Kidney (tissue), 14 donors: Measurements from ENCODE around the gene VWF. TPM values are rescaled to one million over a fixed set of nuclear protein-coding genes. Genes with fewer than 3 reads are reported as not detected.

Experiments
- DNase-seq, 5 donors: peaks; one replicate each; pipeline ENCODE4 v3.0.0-alpha.2; 2013 to 2020
- FAIRE-seq: peaks from 2 replicates; lab custom pipeline; 2012; peaks lifted over from hg19 to GRCh38; lab: Jason Lieb, UNC
- H3K27ac ChIP-seq, 2 donors: one replicate each; pipeline ENCODE4 v1.7.0; 2013; ENCODE audit warnings: low read depth in 2 of 2, low read length in 2 of 2, inconsistent platforms in 1 of 2
- H3K27me3 ChIP-seq: one replicate; pipeline ENCODE4 v1.7.1; 2013; ENCODE audit warnings: low read length, inconsistent platforms; ENCODE audit not compliant: control insufficient read depth, insufficient read depth
- H3K36me3 ChIP-seq, 3 donors: one replicate each; pipeline versions ENCODE4 v1.7.0 to v1.7.1; 2013; ENCODE audit warnings: low read length in 3 of 3, control low read depth in 1 of 3, inconsistent platforms in 1 of 3; ENCODE audit not compliant: insufficient read depth in 3 of 3, control insufficient read depth in 2 of 3
- H3K4me1 ChIP-seq, 3 donors: one replicate each; pipeline versions ENCODE4 v1.7.0 to v1.7.1; 2013; ENCODE audit warnings: low read length in 3 of 3, inconsistent platforms in 1 of 3, low read depth in 1 of 3; ENCODE audit not compliant: control insufficient read depth in 2 of 3, insufficient read depth in 2 of 3
- H3K4me3 ChIP-seq, 3 donors: one replicate each; pipeline versions ENCODE4 v1.7.0 to v1.8.1; 2013; ENCODE audit warnings: low read length in 3 of 3, control low read depth in 1 of 3, inconsistent platforms in 1 of 3
- H3K9ac ChIP-seq, 3 donors: one replicate each; pipeline versions ENCODE4 v1.7.0 to v1.7.1; 2013; ENCODE audit warnings: low read length in 3 of 3, control low read depth in 1 of 3, inconsistent platforms in 1 of 3
- H3K9me3 ChIP-seq, 3 donors: one replicate each; pipeline versions ENCODE4 v1.7.0 to v1.7.1; 2013; ENCODE audit warnings: low read length in 3 of 3, control low read depth in 1 of 3, inconsistent platforms in 1 of 3; ENCODE audit not compliant: control insufficient read depth in 2 of 3, insufficient read depth in 1 of 3
- intact Hi-C: fragments of 100-400 bp; cut with DNase I; formaldehyde crosslinking; loops from one replicate; pipeline ENCODE4 v1.11.1; 2022
- polyA plus RNA-seq: library from polyadenylated mRNA; stranded (reverse); fragments of 350-450 nt; fragmentation: Illumina TruSeq; extraction: RNeasy Lipid Tissue Mini Kit (QIAGEN cat#74804); gene quantifications from one replicate; pipeline ENCODE4 v1.2.3, GENCODE V29; 2014; ENCODE audit warnings: low read depth, low replicate concordance; ENCODE audit not compliant: insufficient read depth
- total RNA-seq: library from RNA; stranded (reverse); fragmentation: NEBNext Ultra II Directional; extraction: Animal tissue kit (Norgen Biotek cat#: 25700); gene quantifications from one replicate; pipeline ENCODE4 v1.2.1, GENCODE V29; 2021
- TF ChIP-seq, protein P1 (sequence below): IDR thresholded peaks from 3 replicates; pipeline ENCODE4 v1.5.1; 2012; ENCODE audit warnings: mild to moderate bottlenecking, moderate library complexity, borderline replicate concordance; ENCODE audit not compliant: insufficient read depth; ENCODE audit errors: extremely low read depth
- donor health status: control.
- donor health status: control.
- donor health status: control.
- donor health status: control.
- donor health status: control.
- donor health status: DM: yes; HTN: yes; CAD: no.
- donor health status: Normal renal cell carcinoma (clear cell type).

The VWF gene
- total and polyA plus RNA-seq, 2 donors from 2014 or later: 9.6 to 183 TPM

DNA sequence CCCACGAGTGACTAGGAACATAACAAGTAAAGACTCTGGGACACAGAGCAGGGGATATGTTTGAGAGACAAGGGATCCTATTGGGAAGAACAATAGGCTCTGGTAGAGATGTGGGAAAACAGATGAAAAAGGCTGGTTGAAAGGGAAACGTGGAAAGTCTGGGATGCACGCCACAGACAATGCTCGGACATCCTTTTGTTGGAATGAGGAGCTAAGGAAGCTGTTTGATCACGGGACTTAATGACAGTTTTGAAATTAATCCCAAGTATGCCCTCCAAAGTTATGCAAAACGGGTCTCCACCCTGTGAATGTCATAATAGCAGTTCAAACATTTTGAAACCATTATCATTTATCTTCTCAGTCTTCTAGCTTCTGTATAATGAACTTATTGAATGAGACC, 147.8 kb downstream of the VWF start:
- Histone ChIP-seq H3K4me3 (no peak overlapping the region), H3K9me3 (peaks cover 0 to 3% (median 0%) of the 10 kb centered on the region in 3 donors), H3K27me3 (no peaks in the 10 kb centered on the region), H3K9ac (no peak overlapping the region), H3K36me3 (no peaks in the 10 kb centered on the region), H3K27ac (no peak overlapping the region), H3K4me1 (no peaks in the 10 kb centered on the region)
- DNase-seq (no peak), FAIRE-seq (no peak)
- intact Hi-C loops: no loop called here
- TF ChIP-seq, protein P1, sequence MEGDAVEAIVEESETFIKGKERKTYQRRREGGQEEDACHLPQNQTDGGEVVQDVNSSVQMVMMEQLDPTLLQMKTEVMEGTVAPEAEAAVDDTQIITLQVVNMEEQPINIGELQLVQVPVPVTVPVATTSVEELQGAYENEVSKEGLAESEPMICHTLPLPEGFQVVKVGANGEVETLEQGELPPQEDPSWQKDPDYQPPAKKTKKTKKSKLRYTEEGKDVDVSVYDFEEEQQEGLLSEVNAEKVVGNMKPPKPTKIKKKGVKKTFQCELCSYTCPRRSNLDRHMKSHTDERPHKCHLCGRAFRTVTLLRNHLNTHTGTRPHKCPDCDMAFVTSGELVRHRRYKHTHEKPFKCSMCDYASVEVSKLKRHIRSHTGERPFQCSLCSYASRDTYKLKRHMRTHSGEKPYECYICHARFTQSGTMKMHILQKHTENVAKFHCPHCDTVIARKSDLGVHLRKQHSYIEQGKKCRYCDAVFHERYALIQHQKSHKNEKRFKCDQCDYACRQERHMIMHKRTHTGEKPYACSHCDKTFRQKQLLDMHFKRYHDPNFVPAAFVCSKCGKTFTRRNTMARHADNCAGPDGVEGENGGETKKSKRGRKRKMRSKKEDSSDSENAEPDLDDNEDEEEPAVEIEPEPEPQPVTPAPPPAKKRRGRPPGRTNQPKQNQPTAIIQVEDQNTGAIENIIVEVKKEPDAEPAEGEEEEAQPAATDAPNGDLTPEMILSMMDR: no peak

DNA sequence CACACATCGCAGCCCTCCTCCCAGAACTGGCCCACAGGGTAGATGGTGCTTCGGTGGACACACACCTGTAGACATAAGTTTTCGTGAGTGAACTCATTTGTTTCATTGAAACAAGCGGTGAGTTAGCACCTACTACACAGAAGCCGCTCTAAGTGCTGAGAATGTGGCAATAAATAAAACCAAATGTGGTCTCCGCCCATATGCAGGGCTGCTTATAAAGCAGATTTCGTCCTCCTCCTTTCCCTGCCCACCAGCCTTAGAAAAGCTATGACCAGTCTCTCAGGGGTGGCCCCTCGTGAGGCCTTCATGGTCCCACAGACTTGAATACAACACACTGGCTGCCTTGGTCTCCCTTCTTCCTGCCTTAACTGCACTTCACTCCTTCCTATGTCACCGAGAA, 148.3 kb downstream of the VWF start:
- Histone ChIP-seq H3K27me3 (no peaks in the 10 kb centered on the region), H3K9ac (no peak overlapping the region), H3K4me1 (no peaks in the 10 kb centered on the region), H3K36me3 (no peaks in the 10 kb centered on the region), H3K27ac (no peak overlapping the region), H3K4me3 (no peak overlapping the region), H3K9me3 (peaks cover 0 to 3% (median 0%) of the 10 kb centered on the region in 3 donors)
- intact Hi-C loops: no loop called here
- TF ChIP-seq, protein P1: no peak
- FAIRE-seq (no peak), DNase-seq (no peak)

DNA sequence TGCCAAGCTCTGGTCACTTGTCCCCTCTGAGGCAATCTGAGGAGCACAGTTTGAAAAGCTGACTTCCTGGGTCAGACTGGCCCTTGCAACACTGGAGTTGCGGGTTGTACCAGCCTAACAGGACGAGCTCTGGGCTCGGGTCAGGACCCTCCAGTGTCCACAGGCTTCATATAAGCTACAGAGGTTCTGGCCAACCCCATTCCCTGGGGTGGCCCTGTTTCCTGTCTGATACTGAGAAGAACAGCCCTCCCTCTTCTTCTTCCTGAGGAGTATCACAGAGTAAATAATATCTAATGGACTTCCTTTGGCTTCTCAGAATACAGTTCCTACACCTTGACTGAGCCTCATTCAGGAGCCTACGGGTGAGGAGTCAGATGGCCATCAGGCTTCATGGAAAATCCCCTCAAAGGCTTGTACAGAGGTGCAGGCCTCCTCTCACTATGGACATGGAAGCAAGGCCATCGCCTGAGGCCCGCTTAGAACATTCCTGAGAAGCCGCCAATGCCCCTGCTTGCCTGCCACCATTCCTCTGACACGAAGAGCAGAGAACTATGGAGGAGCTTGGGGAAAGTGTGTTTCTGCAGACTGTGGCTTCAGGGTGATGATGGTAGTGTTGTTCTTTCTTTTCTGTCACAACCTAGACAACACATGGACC, 150.9 kb downstream of the VWF start:
- Histone ChIP-seq H3K36me3 (no peaks in the 10 kb centered on the region), H3K4me1 (no peaks in the 10 kb centered on the region), H3K27ac (no peak overlapping the region), H3K4me3 (no peak overlapping the region), H3K9ac (no peak overlapping the region), H3K27me3 (no peaks in the 10 kb centered on the region), H3K9me3 (no peaks in the 10 kb centered on the region)
- TF ChIP-seq, protein P1: no peak
- intact Hi-C loops: no loop called here
- DNase-seq (no peak), FAIRE-seq (no peak)

DNA sequence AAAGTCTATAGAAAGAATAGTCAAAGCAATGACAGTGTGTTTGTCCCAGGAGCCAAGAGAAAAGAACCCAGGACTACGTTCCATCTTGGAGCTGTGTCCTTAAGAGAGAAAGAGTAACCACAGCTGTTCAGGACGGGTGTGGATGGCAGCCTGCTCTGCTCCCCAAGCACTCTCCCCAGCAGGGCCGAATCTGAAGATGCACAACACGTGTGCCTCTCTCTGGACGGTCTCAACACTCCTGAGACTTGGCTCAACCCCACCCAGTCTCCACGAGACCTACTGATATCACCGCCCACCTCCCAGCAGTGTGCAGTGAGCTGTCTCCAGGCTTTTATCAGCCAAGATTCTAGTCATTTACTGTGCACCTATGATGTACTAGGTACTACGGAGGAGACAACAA, 152.1 kb downstream of the VWF start:
- no peak for DNase-seq
- no peak for FAIRE-seq
- Histone ChIP-seq H3K27ac (no peak overlapping the region), H3K27me3 (no peaks in the 10 kb centered on the region), H3K36me3 (no peaks in the 10 kb centered on the region), H3K9me3 (no peaks in the 10 kb centered on the region), H3K4me3 (no peak overlapping the region), H3K4me1 (no peaks in the 10 kb centered on the region), H3K9ac (no peak overlapping the region)
- TF ChIP-seq, protein P1: no peak
- intact Hi-C loops: no loop called here
